Neural cell (in vitro differentiated cells): ENCODE data around the gene POGLUT2. TPM values are rescaled to one million over a fixed set of nuclear protein-coding genes. Genes with fewer than 3 reads are reported as not detected.

Experiments used
- H2AFZ ChIP-seq: fragments of 200-600, 300-800 bp; sonication (generic), shearing (Covaris generic); 2 replicates; pipeline ENCODE4 v1.6.0; 2014; ENCODE audit warnings: low read depth, mild to moderate bottlenecking, antibody characterized with exemption, low read length, moderate library complexity
- H3F3A ChIP-seq: fragments of 200-600 bp; shearing (Covaris generic); 2 replicates; pipeline ENCODE4 v1.6.1; 2016; ENCODE audit warnings: mild to moderate bottlenecking, moderate library complexity, mixed read lengths, antibody characterized with exemption, low read length; ENCODE audit not compliant: insufficient read depth, poor library complexity, severe bottlenecking
- H3K27ac ChIP-seq: fragments of 200-600, 300-800 bp; sonication (generic), shearing (Covaris generic); 2 replicates; pipeline ENCODE4 v1.5.1; 2014; ENCODE audit warnings: mild to moderate bottlenecking, low read length, moderate library complexity
- H3K27me3 ChIP-seq: fragments of 300-800, 200-600 bp; sonication (generic), shearing (Covaris generic); 2 replicates; pipeline ENCODE4 v1.6.0; 2014; ENCODE audit warnings: mild to moderate bottlenecking, low read depth, low read length, moderate library complexity; ENCODE audit not compliant: insufficient read depth
- H3K36me3 ChIP-seq: fragments of 300-800, 200-600 bp; sonication (generic), shearing (Covaris generic); 2 replicates; pipeline ENCODE4 v1.5.1; 2014; ENCODE audit warnings: mild to moderate bottlenecking, antibody characterized with exemption, low read length, moderate library complexity; ENCODE audit not compliant: insufficient read depth
- H3K4me2 ChIP-seq: fragments of 300-800, 200-600 bp; sonication (generic), shearing (Covaris generic); 2 replicates; pipeline ENCODE4 v1.6.0; 2014; ENCODE audit warnings: mild to moderate bottlenecking, low read length
- H3K4me3 ChIP-seq: fragments of 300-800, 200-600 bp; sonication (generic), shearing (Covaris generic); 2 replicates; pipeline ENCODE4 v1.5.1; 2014; ENCODE audit warnings: mild to moderate bottlenecking, low read length, moderate library complexity
- H3K79me2 ChIP-seq: fragments of 200-600 bp; shearing (Covaris generic); replicated peaks from 2 replicates; pipeline ENCODE4 v1.6.0; 2014; ENCODE audit warnings: mild to moderate bottlenecking, low read length, moderate library complexity; ENCODE audit not compliant: insufficient read depth
- H3K9ac ChIP-seq: fragments of 300-800, 200-600 bp; sonication (generic), shearing (Covaris generic); 2 replicates; pipeline ENCODE4 v1.6.1; 2016; ENCODE audit warnings: mild to moderate bottlenecking, low read length, mixed read lengths
- H3K9me2 ChIP-seq: fragments of 200-600 bp; shearing (Covaris generic); 2 replicates; pipeline ENCODE4 v1.6.1; 2016; ENCODE audit warnings: mild to moderate bottlenecking, low read length, mixed read lengths; ENCODE audit not compliant: insufficient read depth
- H3K9me3 ChIP-seq: fragments of 200-600, 300-800 bp; sonication (generic), shearing (Covaris generic); 2 replicates; pipeline ENCODE4 v1.6.1; 2016; ENCODE audit warnings: mild to moderate bottlenecking, mixed run types, low read length, moderate library complexity, mixed read lengths
- H4K20me1 ChIP-seq: fragments of 200-600 bp; shearing (Covaris generic); 2 replicates; pipeline ENCODE4 v1.6.1; 2016; ENCODE audit warnings: mild to moderate bottlenecking, mixed run types; ENCODE audit not compliant: insufficient read depth
- EP300 ChIP-seq: fragments of 450-650 bp; conservative IDR thresholded peaks from 2 replicates; pipeline ENCODE4 v1.6.1; 2014; ENCODE audit warnings: antibody characterized with exemption, mild to moderate bottlenecking, moderate library complexity; ENCODE audit not compliant: poor library complexity, severe bottlenecking
- EZH2 ChIP-seq: fragments of 200-600, 300-800 bp; shearing (Covaris generic), sonication (generic); IDR thresholded peaks from 2 replicates; pipeline ENCODE4 v1.6.1; 2014; ENCODE audit warnings: antibody characterized with exemption, low read length, borderline replicate concordance, mild to moderate bottlenecking; ENCODE audit not compliant: insufficient read depth, poor library complexity, severe bottlenecking
- MXI1 ChIP-seq: fragments of 450-650 bp; conservative IDR thresholded peaks from 2 replicates; pipeline ENCODE4 v1.6.1; 2014; ENCODE audit warnings: antibody characterized with exemption, mild to moderate bottlenecking; ENCODE audit not compliant: poor library complexity, severe bottlenecking
- POLR2AphosphoS5 ChIP-seq: IDR thresholded peaks from 2 replicates; pipeline ENCODE4 v1.6.1; 2012
- RAD21 ChIP-seq: fragments of 450-650 bp; conservative IDR thresholded peaks from 2 replicates; pipeline ENCODE4 v1.6.1; 2014; ENCODE audit warnings: antibody characterized with exemption, mild to moderate bottlenecking, moderate library complexity
- SMC3 ChIP-seq: fragments of 450-650 bp; conservative IDR thresholded peaks from 2 replicates; pipeline ENCODE4 v1.6.1; 2014; ENCODE audit warnings: antibody characterized with exemption, mild to moderate bottlenecking, moderate library complexity; ENCODE audit not compliant: poor library complexity
- TAF1 ChIP-seq: IDR thresholded peaks from 2 replicates; pipeline ENCODE4 v1.6.1; 2012; ENCODE audit warnings: low read depth
- polyA plus RNA-seq: library from polyadenylated mRNA; depleted of rRNA; stranded (reverse); fragments of >200 nt; gene quantifications from 2 replicates; pipeline ENCODE4 v1.2.3, GENCODE V29; 2014
- TF ChIP-seq, protein P1 (sequence below): IDR thresholded peaks from 2 replicates; pipeline ENCODE4 v1.6.1; 2012; ENCODE audit warnings: borderline replicate concordance
- TF ChIP-seq, protein P2 (sequence below): fragments of 450-650 bp; IDR thresholded peaks from 2 replicates; pipeline ENCODE4 v1.5.1; 2014; ENCODE audit warnings: antibody characterized with exemption, mild to moderate bottlenecking, moderate library complexity; ENCODE audit not compliant: poor library complexity, severe bottlenecking

POGLUT2 gene
- polyA plus RNA-seq, 1 donor from 2014 or later: 51.7 TPM

DNA sequence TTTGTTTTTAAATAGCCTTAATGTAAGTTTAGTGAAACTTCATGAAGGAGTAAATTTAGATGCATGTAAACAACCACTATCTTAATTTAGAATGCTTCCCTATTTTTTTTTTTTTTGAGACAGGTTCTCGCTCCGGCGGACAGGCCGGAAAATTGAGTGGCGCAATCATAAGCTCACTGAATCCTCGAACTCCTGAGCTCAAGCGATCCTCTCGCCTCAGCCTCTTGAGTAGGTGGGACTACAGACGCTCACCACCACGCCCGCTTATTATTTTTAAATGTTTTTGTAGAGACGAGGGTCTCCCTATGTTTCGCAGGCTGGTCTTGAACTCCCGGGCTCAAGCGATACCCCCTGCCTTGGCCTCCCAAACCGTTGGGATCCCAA is 26.7 kb downstream of the POGLUT2 start:
- TF ChIP-seq SMC3: no peak
- TF ChIP-seq, protein P1, sequence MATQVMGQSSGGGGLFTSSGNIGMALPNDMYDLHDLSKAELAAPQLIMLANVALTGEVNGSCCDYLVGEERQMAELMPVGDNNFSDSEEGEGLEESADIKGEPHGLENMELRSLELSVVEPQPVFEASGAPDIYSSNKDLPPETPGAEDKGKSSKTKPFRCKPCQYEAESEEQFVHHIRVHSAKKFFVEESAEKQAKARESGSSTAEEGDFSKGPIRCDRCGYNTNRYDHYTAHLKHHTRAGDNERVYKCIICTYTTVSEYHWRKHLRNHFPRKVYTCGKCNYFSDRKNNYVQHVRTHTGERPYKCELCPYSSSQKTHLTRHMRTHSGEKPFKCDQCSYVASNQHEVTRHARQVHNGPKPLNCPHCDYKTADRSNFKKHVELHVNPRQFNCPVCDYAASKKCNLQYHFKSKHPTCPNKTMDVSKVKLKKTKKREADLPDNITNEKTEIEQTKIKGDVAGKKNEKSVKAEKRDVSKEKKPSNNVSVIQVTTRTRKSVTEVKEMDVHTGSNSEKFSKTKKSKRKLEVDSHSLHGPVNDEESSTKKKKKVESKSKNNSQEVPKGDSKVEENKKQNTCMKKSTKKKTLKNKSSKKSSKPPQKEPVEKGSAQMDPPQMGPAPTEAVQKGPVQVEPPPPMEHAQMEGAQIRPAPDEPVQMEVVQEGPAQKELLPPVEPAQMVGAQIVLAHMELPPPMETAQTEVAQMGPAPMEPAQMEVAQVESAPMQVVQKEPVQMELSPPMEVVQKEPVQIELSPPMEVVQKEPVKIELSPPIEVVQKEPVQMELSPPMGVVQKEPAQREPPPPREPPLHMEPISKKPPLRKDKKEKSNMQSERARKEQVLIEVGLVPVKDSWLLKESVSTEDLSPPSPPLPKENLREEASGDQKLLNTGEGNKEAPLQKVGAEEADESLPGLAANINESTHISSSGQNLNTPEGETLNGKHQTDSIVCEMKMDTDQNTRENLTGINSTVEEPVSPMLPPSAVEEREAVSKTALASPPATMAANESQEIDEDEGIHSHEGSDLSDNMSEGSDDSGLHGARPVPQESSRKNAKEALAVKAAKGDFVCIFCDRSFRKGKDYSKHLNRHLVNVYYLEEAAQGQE: no peak
- H3K9ac ChIP-seq: no peak overlapping the region
- no peak overlapping the region for H3K4me3 ChIP-seq
- H3K9me3 ChIP-seq: no peaks in the 10 kb centered on the region
- no peaks in the 10 kb centered on the region for H3K79me2 ChIP-seq
- H3K9me2 ChIP-seq: no peaks in the 10 kb centered on the region
- no peaks in the 10 kb centered on the region for H3F3A ChIP-seq
- H3K27ac ChIP-seq: no peak overlapping the region
- no peaks in the 10 kb centered on the region for H4K20me1 ChIP-seq
- no peak overlapping the region for H3K4me2 ChIP-seq
- no peaks in the 10 kb centered on the region for H3K27me3 ChIP-seq
- H2AFZ ChIP-seq: no peak overlapping the region
- no peaks in the 10 kb centered on the region for H3K36me3 ChIP-seq

DNA sequence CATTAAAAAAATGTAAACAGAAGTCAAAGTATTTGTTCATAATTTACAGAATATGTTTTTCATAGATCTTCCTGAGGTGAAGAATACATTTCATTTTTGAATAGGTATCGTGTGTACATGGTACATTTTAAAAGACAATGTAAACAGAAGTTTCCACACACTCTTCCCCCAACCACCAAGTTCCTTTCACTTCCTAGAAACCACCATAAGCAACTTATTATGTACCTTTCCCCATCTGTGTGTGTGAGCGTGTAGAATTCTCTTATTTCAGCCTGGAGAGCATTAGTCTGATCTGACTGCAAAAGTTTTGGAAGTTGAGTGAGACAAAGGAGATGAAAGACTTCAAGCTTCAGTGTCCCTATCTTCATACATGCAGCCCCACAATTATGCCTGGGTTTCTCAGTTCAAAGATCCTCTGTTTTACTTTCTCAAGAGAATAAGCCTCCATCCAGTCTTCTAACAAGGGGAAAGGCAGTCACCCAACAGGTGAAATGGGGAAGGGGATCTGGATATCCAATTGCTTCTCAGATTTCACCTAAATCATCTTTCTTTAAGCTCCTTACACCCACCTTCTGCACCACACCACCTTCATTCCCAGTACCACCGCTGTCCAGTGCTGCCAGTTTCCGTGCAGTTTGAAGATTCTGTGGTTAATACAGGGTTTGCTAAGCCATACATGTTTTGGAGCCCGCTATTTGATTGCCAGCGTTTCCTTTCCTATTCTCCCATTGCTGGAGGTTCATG is 27.3 kb downstream of the POGLUT2 start:
- TF ChIP-seq, protein P1: no peak
- TF ChIP-seq POLR2AphosphoS5 (no peak), SMC3 (no peak), EZH2 (no peak), MXI1 (no peak), RAD21 (no peak), TAF1 (no peak), EP300 (no peak)
- TF ChIP-seq, protein P2, sequence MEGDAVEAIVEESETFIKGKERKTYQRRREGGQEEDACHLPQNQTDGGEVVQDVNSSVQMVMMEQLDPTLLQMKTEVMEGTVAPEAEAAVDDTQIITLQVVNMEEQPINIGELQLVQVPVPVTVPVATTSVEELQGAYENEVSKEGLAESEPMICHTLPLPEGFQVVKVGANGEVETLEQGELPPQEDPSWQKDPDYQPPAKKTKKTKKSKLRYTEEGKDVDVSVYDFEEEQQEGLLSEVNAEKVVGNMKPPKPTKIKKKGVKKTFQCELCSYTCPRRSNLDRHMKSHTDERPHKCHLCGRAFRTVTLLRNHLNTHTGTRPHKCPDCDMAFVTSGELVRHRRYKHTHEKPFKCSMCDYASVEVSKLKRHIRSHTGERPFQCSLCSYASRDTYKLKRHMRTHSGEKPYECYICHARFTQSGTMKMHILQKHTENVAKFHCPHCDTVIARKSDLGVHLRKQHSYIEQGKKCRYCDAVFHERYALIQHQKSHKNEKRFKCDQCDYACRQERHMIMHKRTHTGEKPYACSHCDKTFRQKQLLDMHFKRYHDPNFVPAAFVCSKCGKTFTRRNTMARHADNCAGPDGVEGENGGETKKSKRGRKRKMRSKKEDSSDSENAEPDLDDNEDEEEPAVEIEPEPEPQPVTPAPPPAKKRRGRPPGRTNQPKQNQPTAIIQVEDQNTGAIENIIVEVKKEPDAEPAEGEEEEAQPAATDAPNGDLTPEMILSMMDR: no peak
- Histone ChIP-seq H4K20me1 (no peaks in the 10 kb centered on the region), H3K27ac (no peak overlapping the region), H3K36me3 (no peaks in the 10 kb centered on the region), H2AFZ (no peak overlapping the region), H3K4me2 (no peak overlapping the region), H3F3A (no peaks in the 10 kb centered on the region), H3K9me3 (no peaks in the 10 kb centered on the region), H3K4me3 (no peak overlapping the region), H3K27me3 (no peaks in the 10 kb centered on the region), H3K9ac (no peak overlapping the region), H3K79me2 (no peaks in the 10 kb centered on the region), H3K9me2 (no peaks in the 10 kb centered on the region)
